Measurements from ENCODE around the gene RXRA. TPM values are rescaled to one million over a fixed set of nuclear protein-coding genes. Genes with fewer than 3 reads are reported as not detected.

RXRA gene
- total and polyA plus RNA-seq, 2 of the 13 experiments (the other 11 are each of a cell fraction or from before 2014, with no cell fraction given): 18.9 to 29.2 TPM

- H3K4me2 ChIP-seq (ENCODE audit: low read depth, low read length): no peak overlapping the region
- H3K4me1 ChIP-seq (ENCODE audit: insufficient read depth, low read length): no peaks in the 10 kb centered on the region
- ChIA-PET POLR2A (no interaction called here), CTCF (ENCODE audit: low intra/inter-chr PET ratio, low total read pairs) (no interaction called here)
- intact Hi-C loops (cut with micrococcal nuclease; ENCODE audit: unreplicated experiment) (no loop called here), in situ Hi-C loops (cut with HindIII; ENCODE audit: extremely low pct_ligation_motif_present, low pct_unique_long_range_greater_than_20kb) (loop anchor here (10.0 kb wide), 1 partner anchor 277 kb away; no protein-coding TSS in a partner anchor)
- no peak overlapping the region for H3K4me3 ChIP-seq (replicated peaks in 1 of 3; ENCODE audit: insufficient read depth in 1 of 3, low read depth in 2 of 3, low read length in 3 of 3)
- ATAC-seq (no peak), DNase-seq (ENCODE audit: low spot score) (no peak), FAIRE-seq (no peak)
- no peaks in the 10 kb centered on the region for H3K36me3 ChIP-seq (replicated peaks in 1 of 2; ENCODE audit: control insufficient read depth in 1 of 2, insufficient read depth in 2 of 2, low read length in 2 of 2)
- no peaks in the 10 kb centered on the region for H4K20me1 ChIP-seq (ENCODE audit: insufficient read depth, low read length)
- H3K79me2 ChIP-seq (ENCODE audit: insufficient read depth, low read length): no peaks in the 10 kb centered on the region
- H3K27me3 ChIP-seq (ENCODE audit: control insufficient read depth in 1 of 2, insufficient read depth in 2 of 2, low read length in 2 of 2): peaks cover 2 to 50% of the 10 kb centered on the region in 2 experiments; a peak in 4 of 5 replicates
- 40% methylated on average over 5 of the region's 18 CpGs for WGBS (ENCODE audit: low lambda C conversion rate)
- no peaks in the 10 kb centered on the region for H3K9me3 ChIP-seq (ENCODE audit: low read length)
- H3K9ac ChIP-seq (ENCODE audit: insufficient read depth, low read depth, low read length): no peak overlapping the region
- no TSS peak for BruUV-seq (replicated peaks)
- no peak overlapping the region for H3K27ac ChIP-seq (ENCODE audit: extremely low read length, insufficient read depth, low read length)
- TF ChIP-seq ZNF446 (CRISPR knock-in tag; IDR thresholded peaks at IDR 0.05): no peak
- no peak for TF ChIP-seq NKX3-1 (CRISPR knock-in tag; IDR thresholded peaks at IDR 0.05)
- no peak for TF ChIP-seq HNRNPH1 (optimal IDR thresholded peaks at IDR 0.05; ENCODE audit: low read depth, low read length)
- no peak for TF ChIP-seq SRSF4 (IDR thresholded peaks at IDR 0.05; ENCODE audit: low read depth, low read length, poor library complexity, severe bottlenecking)
- no peak for TF ChIP-seq NR3C1 (CRISPR knock-in tag; IDR thresholded peaks at IDR 0.05)
- TF ChIP-seq HNF4A (CRISPR knock-in tag; IDR thresholded peaks at IDR 0.05): no peak
- TF ChIP-seq ZNF678 (CRISPR knock-in tag; IDR thresholded peaks at IDR 0.05): no peak
- no peak for TF ChIP-seq TOE1 (CRISPR knock-in tag; IDR thresholded peaks at IDR 0.05)
- TF ChIP-seq HOXA9 (CRISPR knock-in tag; IDR thresholded peaks at IDR 0.05; ENCODE audit: borderline replicate concordance): no peak
- TF ChIP-seq ZBTB21 (CRISPR knock-in tag; IDR thresholded peaks at IDR 0.05): no peak
- no peak for TF ChIP-seq GFI1 (CRISPR knock-in tag; IDR thresholded peaks at IDR 0.05; ENCODE audit: borderline replicate concordance)
- no peak for TF ChIP-seq FOXA3 (CRISPR knock-in tag; IDR thresholded peaks at IDR 0.05)
- TF ChIP-seq SALL1 (CRISPR knock-in tag; IDR thresholded peaks at IDR 0.05): no peak
- TF ChIP-seq TBX3 (IDR thresholded peaks at IDR 0.05; ENCODE audit: borderline replicate concordance): no peak
- no peak for TF ChIP-seq ZBTB4 (CRISPR knock-in tag; IDR thresholded peaks at IDR 0.05; ENCODE audit: borderline replicate concordance)
- H2AFZ ChIP-seq (ENCODE audit: low read length): no peak overlapping the region
Observed at GRCh38 chr9:134457321-134458206, 131.3 kb downstream of the RXRA start.
